NK-92 treated with Interleukin-12 subunit alpha and Interleukin-12 subunit beta, amount 100 ng/mL, for 24 hours (cell line): ENCODE data around the gene MAP3K19.
A peak's percentile ranks its signal among the peaks of the same experiment; 100 is the strongest.
"Not testable (repeated sequence)": the region's sequence is repeated elsewhere in the genome, so short reads cannot be mapped to it uniquely, and the experiment has no call there.

Experiments used
- DNase-seq: peaks from one replicate; lab custom pipeline; 2025; lab: John Stamatoyannopoulos, UW

The MAP3K19 gene

GRCh38 chr2:135047300-135047699, at the start of gene MAP3K19:
Gene MAP3K19 (minus strand): TSS chr2:135047447. CDS start chr2:135024647, 22,800 bp downstream.
- no peak for DNase-seq

- DNase-seq: no peak
Measured at GRCh38 chr2:135096665-135097446, 49.6 kb upstream of the MAP3K19 start.

- no peak for DNase-seq
Measured at GRCh38 chr2:135095591-135095990, 48.3 kb upstream of the MAP3K19 start.

- DNase-seq: no peak
Measured at GRCh38 chr2:135094508-135094907, 47.3 kb upstream of the MAP3K19 start.

- no peak for DNase-seq
Measured at GRCh38 chr2:135093670-135094330, 46.6 kb upstream of the MAP3K19 start.

- no peak for DNase-seq
Measured at GRCh38 chr2:135093193-135093592, 45.9 kb upstream of the MAP3K19 start.

- DNase-seq: no peak
Measured at GRCh38 chr2:135091681-135092080, 44.4 kb upstream of the MAP3K19 start.

- not testable (repeated sequence) for DNase-seq
Measured at GRCh38 chr2:135089597-135089996, 42.4 kb upstream of the MAP3K19 start.

GRCh38 chr2:135086222-135086621, 39.0 kb upstream of the MAP3K19 start:
- no peak for DNase-seq

- no peak for DNase-seq
Measured at GRCh38 chr2:135078417-135078816, 31.2 kb upstream of the MAP3K19 start.

- no peak for DNase-seq
Measured at GRCh38 chr2:135076556-135076955, 29.3 kb upstream of the MAP3K19 start.

- DNase-seq: no peak
Measured at GRCh38 chr2:135074216-135074615, 27.0 kb upstream of the MAP3K19 start.

- no peak for DNase-seq
Measured at GRCh38 chr2:135072125-135072997, 25.1 kb upstream of the MAP3K19 start.

- DNase-seq: no peak
Measured at GRCh38 chr2:135066710-135067109, 19.5 kb upstream of the MAP3K19 start.

GRCh38 chr2:135064149-135064548, 16.9 kb upstream of the MAP3K19 start:
- no peak for DNase-seq

GRCh38 chr2:135063210-135063609, 16.0 kb upstream of the MAP3K19 start:
- DNase-seq: no peak

GRCh38 chr2:135059577-135059976, 12.3 kb upstream of the MAP3K19 start:
- DNase-seq: no peak

GRCh38 chr2:135056790-135057189, 9.5 kb upstream of the MAP3K19 start:
- no peak for DNase-seq

- no peak for DNase-seq
Measured at GRCh38 chr2:135055182-135055786, 8.0 kb upstream of the MAP3K19 start.

- DNase-seq: no peak
Measured at GRCh38 chr2:135052997-135053474, 5.8 kb upstream of the MAP3K19 start.

GRCh38 chr2:135052042-135052876, 5.0 kb upstream of the MAP3K19 start, which contains the start of gene RAB3GAP1:
Gene RAB3GAP1 (plus strand): TSS chr2:135052292. CDS start chr2:135052308, 16 bp downstream.
- DNase-seq: peak; percentile 86
